K562 (cell line): Measurements from ENCODE around the gene CENPE.

Source experiments
- CTCF ChIP-seq, 3 experiments: IDR thresholded peaks in 2 of 3; conservative IDR thresholded peaks in 1 of 3; 2 replicates each; pipeline ENCODE4 v1.5.1; 2011 to 2012; ENCODE audit warnings: low read length in 3 of 3, mild to moderate bottlenecking in 3 of 3, control low read depth in 2 of 3, improper control_type of control experiment in 1 of 3, inconsistent platforms in 1 of 3, low read depth in 1 of 3, mixed read lengths in 1 of 3, moderate library complexity in 1 of 3; ENCODE audit not compliant: insufficient read depth in 2 of 3
- E2F1 ChIP-seq: sonication (generic); formaldehyde crosslinking; IDR thresholded peaks from 2 replicates; pipeline ENCODE4 v1.8.1; 2023; ENCODE audit warnings: mild to moderate bottlenecking, missing genetic modification reagents, moderate library complexity
- ETV6 ChIP-seq, 3 experiments: fragments of 150-350 bp in 1 of 3; sonication (generic) in 1 of 3; formaldehyde crosslinking in 1 of 3; IDR thresholded peaks; 2 replicates each; pipeline versions ENCODE4 v1.6.1 to v1.8.0; 2014 to 2022; ENCODE audit warnings: borderline replicate concordance in 2 of 3, low read depth in 2 of 3, antibody characterized with exemption in 1 of 3, low read length in 1 of 3, mild to moderate bottlenecking in 1 of 3, missing genetic modification reagents in 1 of 3
- GABPB2 ChIP-seq: fragments of 250-450 bp; sonication (Bioruptor Pico); conservative IDR thresholded peaks from 2 replicates; pipeline ENCODE4 v1.5.1; 2021; ENCODE audit warnings: mild to moderate bottlenecking
- NFYB ChIP-seq: IDR thresholded peaks from 2 replicates; pipeline ENCODE4 v1.6.1; 2011; ENCODE audit warnings: mild to moderate bottlenecking, moderate library complexity; ENCODE audit not compliant: insufficient read length; ENCODE audit errors: extremely low read depth
- NR3C1 ChIP-seq: sonication (generic); formaldehyde crosslinking; IDR thresholded peaks from 2 replicates; pipeline ENCODE4 v1.8.1; 2022; ENCODE audit warnings: missing genetic modification reagents
- POLR2A ChIP-seq: fragments of 450-650 bp; conservative IDR thresholded peaks from 2 replicates; pipeline ENCODE4 v1.6.1; 2016
- POLR2AphosphoS5 ChIP-seq: IDR thresholded peaks from 2 replicates; pipeline ENCODE4 v1.6.1; 2011; ENCODE audit warnings: mild to moderate bottlenecking, low read depth, low read length, moderate library complexity; ENCODE audit not compliant: control insufficient read depth, insufficient read depth
- RCOR1 ChIP-seq, 2 experiments: IDR thresholded peaks; 2 replicates each; pipeline ENCODE4 v1.6.1; 2012; ENCODE audit warnings: low read depth in 2 of 2, low read length in 2 of 2, borderline replicate concordance in 1 of 2, improper control_type of control experiment in 1 of 2
- TRIM28 ChIP-seq: fragments of 450-650 bp; IDR thresholded peaks from 2 replicates; pipeline ENCODE4 v1.6.1; 2017
- ZNF511 ChIP-seq: sonication (generic); formaldehyde crosslinking; IDR thresholded peaks from 2 replicates; pipeline ENCODE4 v1.8.0; 2022; ENCODE audit warnings: mild to moderate bottlenecking, missing genetic modification reagents

- TF ChIP-seq TRIM28 (no peak), POLR2A (no peak), NFYB (no peak), E2F1 (CRISPR knock-in tag) (no peak), GABPB2 (CRISPR knock-in tag) (no peak), ETV6 (IDR thresholded peaks at IDR 0.05; ENCODE audit: borderline replicate concordance in 1 of 2, low read depth in 2 of 2, low read length in 1 of 2) (no peak), ETV6 (CRISPR knock-in tag; IDR thresholded peaks at IDR 0.05; ENCODE audit: borderline replicate concordance) (no peak), CTCF (IDR thresholded peaks at IDR 0.05 in 2 of 3, conservative IDR thresholded peaks at IDR 0.05 in 1 of 3; ENCODE audit: insufficient read depth in 2 of 3, low read depth in 1 of 3, low read length in 3 of 3) (no peak), RCOR1 (IDR thresholded peaks at IDR 0.05; ENCODE audit: borderline replicate concordance in 1 of 2, low read depth in 2 of 2, low read length in 2 of 2) (no peak), ZNF511 (CRISPR knock-in tag) (no peak), POLR2AphosphoS5 (no peak), NR3C1 (no peak)
Observed at GRCh38 chr4:103086551-103086950, 111.6 kb downstream of the CENPE start.
